Esophagus muscularis mucosa (tissue), 4 donors: ENCODE data around the gene BCAS3. TPM values are rescaled to one million over a fixed set of nuclear protein-coding genes. Genes with fewer than 3 reads are reported as not detected.

ENCODE experiments used
- DNase-seq: peaks from one replicate; pipeline ENCODE4 v3.0.0-alpha.2; 2017; ENCODE audit errors: extremely low spot score
- H3K27ac ChIP-seq, 4 donors: fragments of 200-600 bp; sonication (generic); replicated peaks in 1 of 4; 1 replicate in 3 of 4; 2 replicates in 1 of 4; pipeline ENCODE4 v1.5.1; 2016 to 2019; ENCODE audit warnings: mild to moderate bottlenecking in 1 of 4
- H3K27me3 ChIP-seq, 4 donors: fragments of 200-600 bp; sonication (generic); one replicate each; pipeline versions ENCODE4 v1.5.1 to v1.6.0; 2016 to 2019
- H3K36me3 ChIP-seq, 4 donors: fragments of 200-600 bp; sonication (generic); one replicate each; pipeline ENCODE4 v1.5.1; 2016 to 2019
- H3K4me1 ChIP-seq, 4 donors: fragments of 200-600 bp; sonication (generic); one replicate each; pipeline ENCODE4 v1.5.1; 2016 to 2019
- H3K4me3 ChIP-seq, 4 donors: fragments of 200-600 bp; sonication (generic); 1 replicate in 2 of 4; 2 replicates in 2 of 4; pipeline ENCODE4 v1.5.1; 2016 to 2019; ENCODE audit warnings: mild to moderate bottlenecking in 4 of 4, moderate library complexity in 1 of 4
- H3K9me3 ChIP-seq, 4 donors: fragments of 200-600 bp; sonication (generic); 1 replicate in 3 of 4; 2 replicates in 1 of 4; pipeline ENCODE4 v1.5.1; 2016 to 2019
- CTCF ChIP-seq, 3 experiments: fragments of 200-600 bp in 2 of 3; fragments of 450-650 bp in 1 of 3; sonication (generic) in 2 of 3; IDR thresholded peaks; one replicate each; pipeline ENCODE4 v1.5.1; 2017 to 2019; ENCODE audit warnings: antibody characterized with exemption in 3 of 3, mild to moderate bottlenecking in 2 of 3, moderate library complexity in 1 of 3
- EP300 ChIP-seq: sonication (generic); formaldehyde crosslinking; IDR thresholded peaks from one replicate; pipeline ENCODE4 v1.6.1; 2017; ENCODE audit warnings: antibody characterized with exemption
- POLR2A ChIP-seq: fragments of 450-650 bp; IDR thresholded peaks from one replicate; pipeline ENCODE4 v1.6.1; 2017; ENCODE audit warnings: antibody characterized with exemption, moderate library complexity, mild to moderate bottlenecking, low read depth
- POLR2AphosphoS5 ChIP-seq, 2 donors: sonication (generic); formaldehyde crosslinking; IDR thresholded peaks; one replicate each; pipeline ENCODE4 v1.6.1; 2017; ENCODE audit warnings: antibody characterized with exemption in 2 of 2
- whole genome bisulfite sequencing: methylation state at CpG from one replicate; pipeline ENCODE4 v1.1.5; 2018; 5-methylcytosine and 5-hydroxymethylcytosine counted together
- intact Hi-C: fragments of 100-400 bp; cut with DNase I; formaldehyde crosslinking; loops from one replicate; pipeline ENCODE4 v1.15.1; 2023
- total RNA-seq, 4 donors: library from RNA; depleted of rRNA; stranded (reverse); fragments of >200 nt; gene quantifications; one replicate each; pipeline versions ENCODE4 v1.1.0 to v1.2.1, GENCODE V29; 2016

BCAS3 gene
- total RNA-seq, 4 donors from 2014 or later: 17.4 to 25.7 (median 19.5) TPM

GRCh38 chr17:61009663-61010062, 332.0 kb downstream of the BCAS3 start:
- TF ChIP-seq CTCF (IDR thresholded peaks at IDR 0.05) (no peak), EP300 (no peak), POLR2A (no peak), POLR2AphosphoS5 (IDR thresholded peaks at IDR 0.05) (no peak)
- DNase-seq: no peak
- Histone ChIP-seq H3K4me3 (no peak overlapping the region), H3K9me3 (no peaks in the 10 kb centered on the region), H3K27ac (no peak overlapping the region), H3K4me1 (peaks cover 8 to 17% (median 12%) of the 10 kb centered on the region in 4 donors), H3K27me3 (no peaks in the 10 kb centered on the region), H3K36me3 (no peaks in the 10 kb centered on the region)
- WGBS: 21% methylated on average over 1 of the region's 1 CpG
- intact Hi-C loops: no loop called here

GRCh38 chr17:61010661-61011170, 333.1 kb downstream of the BCAS3 start:
- 90% methylated on average over 2 of the region's 2 CpGs for WGBS
- Histone ChIP-seq H3K27me3 (no peaks in the 10 kb centered on the region), H3K27ac (no peak overlapping the region), H3K4me1 (peaks cover 8 to 17% (median 12%) of the 10 kb centered on the region in 4 donors), H3K36me3 (no peaks in the 10 kb centered on the region), H3K9me3 (no peaks in the 10 kb centered on the region), H3K4me3 (no peak overlapping the region)
- intact Hi-C loops: no loop called here
- DNase-seq: no peak
- TF ChIP-seq POLR2AphosphoS5 (IDR thresholded peaks at IDR 0.05) (no peak), POLR2A (no peak), CTCF (IDR thresholded peaks at IDR 0.05) (no peak), EP300 (no peak)

GRCh38 chr17:61011251-61011650, 333.6 kb downstream of the BCAS3 start:
- H3K9me3 ChIP-seq: no peaks in the 10 kb centered on the region
- H3K27me3 ChIP-seq: no peaks in the 10 kb centered on the region
- intact Hi-C loops: no loop called here
- no peak for TF ChIP-seq EP300
- no peak for TF ChIP-seq CTCF (IDR thresholded peaks at IDR 0.05)
- no peak for TF ChIP-seq POLR2AphosphoS5 (IDR thresholded peaks at IDR 0.05)
- TF ChIP-seq POLR2A: no peak
- no peak overlapping the region for H3K4me3 ChIP-seq
- peaks cover 8 to 17% (median 13%) of the 10 kb centered on the region in 4 donors for H3K4me1 ChIP-seq
- H3K36me3 ChIP-seq: no peaks in the 10 kb centered on the region
- 85% methylated on average over 4 of the region's 4 CpGs for WGBS
- no peak for DNase-seq
- H3K27ac ChIP-seq: no peak overlapping the region

GRCh38 chr17:61015966-61016365, 338.3 kb downstream of the BCAS3 start:
- no peak for DNase-seq
- no peak overlapping the region for H3K4me3 ChIP-seq
- H3K27ac ChIP-seq: no peak overlapping the region
- WGBS: 43% methylated on average over 3 of the region's 3 CpGs
- H3K4me1 ChIP-seq: peaks cover 0 to 12% (median under 1%) of the 10 kb centered on the region in 4 donors
- H3K36me3 ChIP-seq: no peaks in the 10 kb centered on the region
- no peaks in the 10 kb centered on the region for H3K9me3 ChIP-seq
- TF ChIP-seq CTCF (IDR thresholded peaks at IDR 0.05) (no peak), POLR2AphosphoS5 (IDR thresholded peaks at IDR 0.05) (no peak), POLR2A (no peak), EP300 (no peak)
- no peaks in the 10 kb centered on the region for H3K27me3 ChIP-seq
- intact Hi-C loops: no loop called here

- Histone ChIP-seq H3K4me3 (no peak overlapping the region), H3K36me3 (no peaks in the 10 kb centered on the region), H3K27me3 (no peaks in the 10 kb centered on the region), H3K9me3 (no peaks in the 10 kb centered on the region), H3K27ac (no peak overlapping the region), H3K4me1 (peaks cover 0 to 12% (median 0%) of the 10 kb centered on the region in 4 donors)
- intact Hi-C loops: no loop called here
- TF ChIP-seq POLR2AphosphoS5 (IDR thresholded peaks at IDR 0.05): no peak
- TF ChIP-seq POLR2A: no peak
- TF ChIP-seq EP300: no peak
- TF ChIP-seq CTCF (IDR thresholded peaks at IDR 0.05): no peak
- 86% methylated on average over 3 of the region's 3 CpGs for WGBS
- no peak for DNase-seq
Measured at GRCh38 chr17:61017317-61018006, 339.8 kb downstream of the BCAS3 start.
